Endothelial cell of coronary artery (primary cell): Measurements from ENCODE around the gene BTN3A1. TPM values are rescaled to one million over a fixed set of nuclear protein-coding genes. Genes with fewer than 3 reads are reported as not detected.

Source experiments
- total RNA-seq: library from RNA; depleted of rRNA; stranded (reverse); fragments of >200 nt; gene quantifications from 2 replicates; pipeline ENCODE4 v1.2.3, GENCODE V29; 2014

The BTN3A1 gene
- total RNA-seq: 6.2 and 16.5 TPM in 2 replicates

DNA sequence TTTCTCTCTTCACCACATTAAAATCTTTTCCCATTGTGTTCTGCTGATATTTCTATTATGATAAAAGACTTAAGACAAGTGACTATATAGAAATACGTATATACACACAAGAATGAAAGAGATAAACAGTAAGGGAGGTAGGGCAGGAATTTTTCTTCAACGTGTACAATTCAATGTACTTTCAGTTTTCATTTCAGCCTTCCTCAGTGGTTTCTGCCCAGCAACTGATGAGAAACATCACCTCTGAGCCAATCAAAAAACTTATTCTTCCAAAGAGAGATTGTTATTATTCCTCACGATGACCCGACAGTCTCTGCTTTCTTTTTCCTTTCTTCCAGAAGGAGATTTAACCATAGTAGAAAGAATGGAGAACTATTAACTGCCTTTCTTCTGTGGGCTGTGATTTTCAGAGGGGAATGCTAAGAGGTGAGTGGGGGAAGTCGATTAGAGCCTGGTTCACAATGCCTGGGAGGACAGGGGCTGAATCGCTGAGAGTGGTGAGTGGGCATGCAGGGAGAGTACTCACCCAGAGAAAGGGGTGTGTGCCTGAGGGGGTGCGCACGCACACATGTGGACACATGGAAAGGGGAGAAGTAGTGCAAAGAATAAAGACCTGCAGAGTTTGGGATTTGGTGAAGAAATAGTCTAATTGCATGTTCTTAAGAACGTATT, at the start of gene BTN3A1:
Gene BTN3A1 (plus strand): TSS at position 289 of the 672 bp plus-strand sequence. CDS start 3,289 bp downstream, outside the sequence.

DNA sequence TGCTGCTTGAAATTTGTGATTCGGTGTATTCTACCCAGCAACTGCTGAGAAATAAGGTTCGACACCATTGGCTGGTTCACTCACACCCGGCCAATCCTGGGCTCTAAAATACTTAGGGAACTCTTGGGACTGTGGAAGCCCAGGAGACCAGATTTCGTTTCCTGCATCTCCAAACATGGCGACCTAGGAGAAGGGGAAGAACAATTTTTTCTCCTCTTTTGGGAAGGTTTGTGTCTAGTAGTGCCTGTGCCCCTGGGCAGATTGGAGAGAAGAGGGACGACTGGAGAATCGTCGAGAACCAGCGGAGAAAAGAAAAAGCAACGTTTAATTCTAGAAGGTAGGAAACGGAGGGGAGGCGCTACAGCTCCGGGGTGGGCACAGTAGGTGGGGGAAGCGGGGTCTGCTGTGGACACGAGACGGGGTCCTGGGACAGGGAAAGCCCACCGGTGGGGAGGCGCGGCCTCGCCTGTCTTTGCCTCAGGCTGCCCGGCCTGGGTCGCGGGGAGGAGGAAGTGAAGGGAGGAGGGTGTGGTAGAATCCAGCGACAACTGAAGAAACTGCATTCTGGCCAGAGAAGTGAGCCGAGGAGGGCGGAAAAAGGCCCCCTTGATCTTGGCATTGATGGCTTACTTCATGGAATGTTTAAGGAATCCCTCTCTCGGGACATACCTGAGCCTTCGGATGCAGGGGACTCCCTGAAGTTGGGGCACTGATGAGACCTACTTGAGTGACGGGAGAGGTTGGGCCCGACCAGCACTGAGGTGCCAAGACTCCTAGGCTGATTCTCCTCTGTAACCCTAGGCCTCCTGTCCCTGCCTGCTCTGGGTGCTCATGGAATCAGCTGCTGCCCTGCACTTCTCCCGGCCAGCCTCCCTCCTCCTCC, 56.0 kb downstream of the BTN3A1 start, which contains the start of gene BTN2A1:
Gene BTN2A1 (plus strand): TSS at position 150 of the 883 bp plus-strand sequence. CDS start 682 bp downstream, at position 832.

Other genes starting within 250 kb of the BTN3A1 start
- 11.2 and 21.5 TPM in 2 replicates for gene BTN3A2, start 37.1 kb upstream of the BTN3A1 start, total RNA-seq
- gene BTN2A2, start 19.2 kb upstream of the BTN3A1 start, total RNA-seq: 9.2 and 9.6 TPM in 2 replicates
- gene BTN3A3, start 38.2 kb downstream of the BTN3A1 start, total RNA-seq: 6.5 and 16.8 TPM in 2 replicates
- 9.4 and 11.6 TPM in 2 replicates for gene BTN2A1, start 55.7 kb downstream of the BTN3A1 start, total RNA-seq
- gene BTN1A1, start 98.0 kb downstream of the BTN3A1 start, total RNA-seq: not detected in 2 replicates
- 48.8 and 57.1 TPM in 2 replicates for gene HMGN4, start 136.1 kb downstream of the BTN3A1 start, total RNA-seq
- 17.5 and 21.9 TPM in 2 replicates for gene ABT1, start 194.7 kb downstream of the BTN3A1 start, total RNA-seq